GM21619 (cell line): ENCODE measurements around the gene CERS6.

Source experiments
- ATAC-seq: cut with Tn5 transposase; IDR thresholded peaks from one replicate; pipeline ENCODE4 v1.9.1; 2021; ENCODE audit not compliant: unreplicated experiment

CERS6 gene

GRCh38 chr2:168441214-168441872 lies 14.7 kb upstream of the CERS6 start:
- ATAC-seq = no peak

GRCh38 chr2:168443818-168444217 lies 12.3 kb upstream of the CERS6 start:
- no peak for ATAC-seq

- no peak for ATAC-seq
These were observed 10.1 kb upstream of the CERS6 start for GRCh38 chr2:168445960-168446359.

GRCh38 chr2:168448980-168449379 lies 7.1 kb upstream of the CERS6 start:
- ATAC-seq = no peak

GRCh38 chr2:168449419-168449818 lies 6.7 kb upstream of the CERS6 start:
- no peak for ATAC-seq

GRCh38 chr2:168450171-168450570 lies 5.9 kb upstream of the CERS6 start:
- no peak for ATAC-seq

GRCh38 chr2:168450732-168451131 lies 5.3 kb upstream of the CERS6 start:
- no peak for ATAC-seq

GRCh38 chr2:168452781-168453180 lies 3.3 kb upstream of the CERS6 start:
- ATAC-seq = no peak

GRCh38 chr2:168453404-168453803 lies 2.7 kb upstream of the CERS6 start:
- no peak for ATAC-seq

GRCh38 chr2:168454737-168455644 lies 1.1 kb upstream of the CERS6 start:
- no peak for ATAC-seq

GRCh38 chr2:168456521-168457189 lies 583 bp downstream of the CERS6 start:
- ATAC-seq = peak; percentile 30

GRCh38 chr2:168457190-168457895 lies 1.3 kb downstream of the CERS6 start:
- ATAC-seq = no peak

- no peak for ATAC-seq
These were observed 2.1 kb downstream of the CERS6 start for GRCh38 chr2:168458139-168458538.

GRCh38 chr2:168459256-168459655 lies 3.2 kb downstream of the CERS6 start:
- no peak for ATAC-seq

GRCh38 chr2:168460571-168460970 lies 4.5 kb downstream of the CERS6 start:
- no peak for ATAC-seq

- no peak for ATAC-seq
These were observed 5.3 kb downstream of the CERS6 start for GRCh38 chr2:168461178-168461941.

- no peak for ATAC-seq
These were observed 5.9 kb downstream of the CERS6 start for GRCh38 chr2:168461942-168462331.

- ATAC-seq = no peak
These were observed 6.5 kb downstream of the CERS6 start for GRCh38 chr2:168462543-168463045.

- no peak for ATAC-seq
These were observed 9.5 kb downstream of the CERS6 start for GRCh38 chr2:168465594-168465993.

- ATAC-seq = no peak
These were observed 10.2 kb downstream of the CERS6 start for GRCh38 chr2:168466190-168466737.
